ENCODE results near the gene FCRL2.

DNA sequence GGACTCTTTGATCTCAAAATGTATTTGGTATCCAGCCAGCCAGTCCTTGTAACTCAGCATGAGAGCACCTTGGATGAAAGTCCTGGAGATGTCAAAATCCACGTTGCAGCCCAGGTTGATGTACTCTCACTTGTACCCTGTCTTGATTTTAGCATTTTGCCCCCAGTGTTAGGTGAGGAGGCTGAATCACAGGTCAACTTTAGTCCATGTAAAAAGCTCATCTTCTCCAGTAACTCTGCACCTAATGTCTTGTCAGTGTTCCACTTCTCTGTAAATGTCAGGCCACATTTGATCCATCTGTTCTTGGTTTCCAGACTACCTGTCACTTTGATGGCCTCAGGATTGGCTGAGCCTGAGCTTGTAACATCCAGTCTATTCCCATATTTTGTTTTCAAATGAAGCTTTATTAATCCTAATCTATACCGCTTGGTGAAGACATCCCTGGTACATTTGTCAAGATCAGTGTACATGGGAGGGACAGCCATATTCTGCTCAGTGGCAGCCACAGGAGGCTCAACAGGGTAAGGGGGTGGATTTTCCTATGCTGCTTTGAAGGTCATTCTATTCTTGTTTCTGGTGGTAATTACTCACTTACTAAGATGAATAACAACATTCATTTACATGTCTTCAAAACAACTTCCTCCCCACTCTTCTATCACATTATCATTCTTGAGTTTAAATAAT, 52.3 kb downstream of the FCRL2 start:
- TF ChIP-seq CTCF (IDR thresholded peaks at IDR 0.05), result no peak
- no peak for TF ChIP-seq POLR2A (IDR thresholded peaks at IDR 0.05)
